ENCODE measurements around the gene PPP1R9B. TPM values are rescaled to one million over a fixed set of nuclear protein-coding genes. Genes with fewer than 3 reads are reported as not detected.

The PPP1R9B gene
- total RNA-seq, 1 experiment from 2014 or later = 21.7 TPM

DNA sequence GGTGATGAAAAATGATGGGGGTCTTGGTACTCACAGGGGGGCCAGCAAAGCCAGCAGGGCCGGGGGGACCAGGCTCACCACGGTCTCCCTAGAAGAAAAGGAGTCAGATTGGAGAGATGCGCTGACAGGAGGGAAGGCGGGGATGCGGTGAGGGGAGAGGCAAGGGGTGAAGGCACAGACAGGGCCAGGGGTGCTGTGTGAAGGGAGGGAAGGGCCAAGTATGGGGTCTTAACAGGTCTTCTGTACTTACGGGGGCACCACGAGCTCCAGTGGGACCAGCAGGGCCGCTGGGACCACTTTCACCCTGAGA is 39.8 kb upstream of the PPP1R9B start (continued):
- TF ChIP-seq, protein P1, sequence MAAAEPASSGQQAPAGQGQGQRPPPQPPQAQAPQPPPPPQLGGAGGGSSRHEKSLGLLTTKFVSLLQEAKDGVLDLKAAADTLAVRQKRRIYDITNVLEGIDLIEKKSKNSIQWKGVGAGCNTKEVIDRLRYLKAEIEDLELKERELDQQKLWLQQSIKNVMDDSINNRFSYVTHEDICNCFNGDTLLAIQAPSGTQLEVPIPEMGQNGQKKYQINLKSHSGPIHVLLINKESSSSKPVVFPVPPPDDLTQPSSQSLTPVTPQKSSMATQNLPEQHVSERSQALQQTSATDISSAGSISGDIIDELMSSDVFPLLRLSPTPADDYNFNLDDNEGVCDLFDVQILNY (CRISPR knock-in tag; IDR thresholded peaks at IDR 0.05) = no peak
- TF ChIP-seq, protein P2, sequence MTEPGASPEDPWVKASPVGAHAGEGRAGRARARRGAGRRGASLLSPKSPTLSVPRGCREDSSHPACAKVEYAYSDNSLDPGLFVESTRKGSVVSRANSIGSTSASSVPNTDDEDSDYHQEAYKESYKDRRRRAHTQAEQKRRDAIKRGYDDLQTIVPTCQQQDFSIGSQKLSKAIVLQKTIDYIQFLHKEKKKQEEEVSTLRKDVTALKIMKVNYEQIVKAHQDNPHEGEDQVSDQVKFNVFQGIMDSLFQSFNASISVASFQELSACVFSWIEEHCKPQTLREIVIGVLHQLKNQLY (CRISPR knock-in tag; IDR thresholded peaks at IDR 0.05) = no peak
- no peak for TF ChIP-seq ZNF219 (CRISPR knock-in tag; IDR thresholded peaks at IDR 0.05; ENCODE audit: borderline replicate concordance)
- no peak for TF ChIP-seq ZNF121 (CRISPR knock-in tag; IDR thresholded peaks at IDR 0.05)
- no peak for TF ChIP-seq SOX15 (CRISPR knock-in tag; IDR thresholded peaks at IDR 0.05)
- TF ChIP-seq, protein P3, sequence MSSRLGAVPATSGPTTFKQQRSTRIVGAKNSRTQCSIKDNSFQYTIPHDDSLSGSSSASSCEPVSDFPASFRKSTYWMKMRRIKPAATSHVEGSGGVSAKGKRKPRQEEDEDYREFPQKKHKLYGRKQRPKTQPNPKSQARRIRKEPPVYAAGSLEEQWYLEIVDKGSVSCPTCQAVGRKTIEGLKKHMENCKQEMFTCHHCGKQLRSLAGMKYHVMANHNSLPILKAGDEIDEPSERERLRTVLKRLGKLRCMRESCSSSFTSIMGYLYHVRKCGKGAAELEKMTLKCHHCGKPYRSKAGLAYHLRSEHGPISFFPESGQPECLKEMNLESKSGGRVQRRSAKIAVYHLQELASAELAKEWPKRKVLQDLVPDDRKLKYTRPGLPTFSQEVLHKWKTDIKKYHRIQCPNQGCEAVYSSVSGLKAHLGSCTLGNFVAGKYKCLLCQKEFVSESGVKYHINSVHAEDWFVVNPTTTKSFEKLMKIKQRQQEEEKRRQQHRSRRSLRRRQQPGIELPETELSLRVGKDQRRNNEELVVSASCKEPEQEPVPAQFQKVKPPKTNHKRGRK (CRISPR knock-in tag; IDR thresholded peaks at IDR 0.05; ENCODE audit: borderline replicate concordance) = no peak
- no peak for TF ChIP-seq SMAD4 (CRISPR knock-in tag; IDR thresholded peaks at IDR 0.05)
- TF ChIP-seq ETV6 (CRISPR knock-in tag; IDR thresholded peaks at IDR 0.05) = no peak

DNA sequence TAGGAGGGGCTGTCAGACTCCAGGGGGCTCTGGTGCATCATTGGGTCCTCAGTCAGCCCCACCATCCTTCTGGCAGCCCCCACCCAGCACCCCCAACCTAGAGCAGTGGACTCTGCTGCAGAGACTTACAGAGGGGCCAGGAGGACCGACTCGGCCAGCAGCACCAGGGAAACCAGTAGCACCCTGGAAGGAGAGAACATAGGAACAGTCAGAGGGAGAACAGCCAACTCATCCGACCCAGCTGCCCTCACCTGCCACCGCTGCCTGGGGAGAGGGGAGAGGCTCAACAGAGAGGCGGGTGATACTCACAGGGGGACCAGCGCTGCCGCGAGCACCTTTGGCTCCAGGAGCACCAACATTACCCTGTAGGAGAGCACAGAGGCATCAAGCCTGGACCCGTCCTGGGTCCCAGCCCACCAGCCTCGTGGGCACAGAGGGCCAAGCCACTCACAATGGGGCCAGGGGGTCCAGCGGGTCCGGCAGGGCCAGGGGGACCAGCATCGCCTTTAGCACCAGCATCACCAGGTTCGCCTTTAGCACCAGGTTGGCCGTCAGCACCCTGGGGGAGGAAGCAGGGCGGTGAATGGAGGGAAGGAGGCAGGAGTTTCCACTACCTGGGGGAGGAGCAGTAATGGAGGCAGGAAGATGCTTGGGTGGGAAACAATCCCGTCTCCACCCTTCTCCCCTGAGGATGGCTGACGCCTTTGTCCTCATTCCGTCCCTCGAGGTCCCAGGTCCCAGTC is 39.2 kb upstream of the PPP1R9B start:
- no peak overlapping the region for H3K4me3 Mint-ChIP-seq
- H3K27me3 Mint-ChIP-seq (ENCODE audit: low read depth) = no peaks in the 10 kb centered on the region
- ChIA-PET CTCF (no interaction called here), POLR2A (no interaction called here)
- DNase-seq (ENCODE audit: low spot score) (no peak), ATAC-seq (no peak)
- TF ChIP-seq, protein P4, sequence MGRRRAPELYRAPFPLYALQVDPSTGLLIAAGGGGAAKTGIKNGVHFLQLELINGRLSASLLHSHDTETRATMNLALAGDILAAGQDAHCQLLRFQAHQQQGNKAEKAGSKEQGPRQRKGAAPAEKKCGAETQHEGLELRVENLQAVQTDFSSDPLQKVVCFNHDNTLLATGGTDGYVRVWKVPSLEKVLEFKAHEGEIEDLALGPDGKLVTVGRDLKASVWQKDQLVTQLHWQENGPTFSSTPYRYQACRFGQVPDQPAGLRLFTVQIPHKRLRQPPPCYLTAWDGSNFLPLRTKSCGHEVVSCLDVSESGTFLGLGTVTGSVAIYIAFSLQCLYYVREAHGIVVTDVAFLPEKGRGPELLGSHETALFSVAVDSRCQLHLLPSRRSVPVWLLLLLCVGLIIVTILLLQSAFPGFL (CRISPR knock-in tag; IDR thresholded peaks at IDR 0.05; ENCODE audit: borderline replicate concordance) = no peak
- TF ChIP-seq, protein P5, sequence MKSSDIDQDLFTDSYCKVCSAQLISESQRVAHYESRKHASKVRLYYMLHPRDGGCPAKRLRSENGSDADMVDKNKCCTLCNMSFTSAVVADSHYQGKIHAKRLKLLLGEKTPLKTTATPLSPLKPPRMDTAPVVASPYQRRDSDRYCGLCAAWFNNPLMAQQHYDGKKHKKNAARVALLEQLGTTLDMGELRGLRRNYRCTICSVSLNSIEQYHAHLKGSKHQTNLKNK (CRISPR knock-in tag; IDR thresholded peaks at IDR 0.05) = no peak
- TF ChIP-seq SP1 (CRISPR knock-in tag; conservative IDR thresholded peaks at IDR 0.05) (no peak), CREM (CRISPR knock-in tag; IDR thresholded peaks at IDR 0.05) (no peak), ZNF138 (CRISPR knock-in tag; conservative IDR thresholded peaks at IDR 0.05) (no peak), ZNF263 (CRISPR knock-in tag; IDR thresholded peaks at IDR 0.05; ENCODE audit: low read depth) (no peak)
- TF ChIP-seq, protein P6, sequence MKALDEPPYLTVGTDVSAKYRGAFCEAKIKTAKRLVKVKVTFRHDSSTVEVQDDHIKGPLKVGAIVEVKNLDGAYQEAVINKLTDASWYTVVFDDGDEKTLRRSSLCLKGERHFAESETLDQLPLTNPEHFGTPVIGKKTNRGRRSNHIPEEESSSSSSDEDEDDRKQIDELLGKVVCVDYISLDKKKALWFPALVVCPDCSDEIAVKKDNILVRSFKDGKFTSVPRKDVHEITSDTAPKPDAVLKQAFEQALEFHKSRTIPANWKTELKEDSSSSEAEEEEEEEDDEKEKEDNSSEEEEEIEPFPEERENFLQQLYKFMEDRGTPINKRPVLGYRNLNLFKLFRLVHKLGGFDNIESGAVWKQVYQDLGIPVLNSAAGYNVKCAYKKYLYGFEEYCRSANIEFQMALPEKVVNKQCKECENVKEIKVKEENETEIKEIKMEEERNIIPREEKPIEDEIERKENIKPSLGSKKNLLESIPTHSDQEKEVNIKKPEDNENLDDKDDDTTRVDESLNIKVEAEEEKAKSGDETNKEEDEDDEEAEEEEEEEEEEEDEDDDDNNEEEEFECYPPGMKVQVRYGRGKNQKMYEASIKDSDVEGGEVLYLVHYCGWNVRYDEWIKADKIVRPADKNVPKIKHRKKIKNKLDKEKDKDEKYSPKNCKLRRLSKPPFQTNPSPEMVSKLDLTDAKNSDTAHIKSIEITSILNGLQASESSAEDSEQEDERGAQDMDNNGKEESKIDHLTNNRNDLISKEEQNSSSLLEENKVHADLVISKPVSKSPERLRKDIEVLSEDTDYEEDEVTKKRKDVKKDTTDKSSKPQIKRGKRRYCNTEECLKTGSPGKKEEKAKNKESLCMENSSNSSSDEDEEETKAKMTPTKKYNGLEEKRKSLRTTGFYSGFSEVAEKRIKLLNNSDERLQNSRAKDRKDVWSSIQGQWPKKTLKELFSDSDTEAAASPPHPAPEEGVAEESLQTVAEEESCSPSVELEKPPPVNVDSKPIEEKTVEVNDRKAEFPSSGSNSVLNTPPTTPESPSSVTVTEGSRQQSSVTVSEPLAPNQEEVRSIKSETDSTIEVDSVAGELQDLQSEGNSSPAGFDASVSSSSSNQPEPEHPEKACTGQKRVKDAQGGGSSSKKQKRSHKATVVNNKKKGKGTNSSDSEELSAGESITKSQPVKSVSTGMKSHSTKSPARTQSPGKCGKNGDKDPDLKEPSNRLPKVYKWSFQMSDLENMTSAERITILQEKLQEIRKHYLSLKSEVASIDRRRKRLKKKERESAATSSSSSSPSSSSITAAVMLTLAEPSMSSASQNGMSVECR (CRISPR knock-in tag; IDR thresholded peaks at IDR 0.05; ENCODE audit: borderline replicate concordance) = no peak
- H3K9me3 Mint-ChIP-seq = no peaks in the 10 kb centered on the region
- peaks cover 17% of the 10 kb centered on the region for H3K36me3 Mint-ChIP-seq
- peaks cover 5% of the 10 kb centered on the region for H3K4me1 Mint-ChIP-seq
- H3K27ac Mint-ChIP-seq = no peak overlapping the region

All from WTC11 (cell line).